KMS-11 (cell line): Measurements from ENCODE around the gene CCDC91.

Source experiments
- H2AFZ ChIP-seq: fragments of 200-600 bp; sonication (generic); 2 replicates; pipeline ENCODE4 v1.6.1; 2016; ENCODE audit warnings: antibody characterized with exemption, mixed run types, low read depth
- H3K27ac ChIP-seq: fragments of 200-600 bp; sonication (generic); 2 replicates; pipeline ENCODE4 v1.6.1; 2016; ENCODE audit warnings: mild to moderate bottlenecking, mixed run types
- H3K27me3 ChIP-seq: fragments of 200-600 bp; sonication (generic); 2 replicates; pipeline ENCODE4 v1.6.1; 2017; ENCODE audit warnings: mild to moderate bottlenecking, low read depth, mixed run types, moderate library complexity; ENCODE audit not compliant: insufficient read depth
- H3K36me3 ChIP-seq: fragments of 200-600 bp; sonication (generic); 2 replicates; pipeline ENCODE4 v1.6.1; 2017; ENCODE audit warnings: mild to moderate bottlenecking, mixed run types; ENCODE audit not compliant: insufficient read depth
- H3K4me1 ChIP-seq: fragments of 200-600 bp; sonication (generic); 2 replicates; pipeline ENCODE4 v1.6.1; 2016; ENCODE audit warnings: mild to moderate bottlenecking, low read depth, mixed run types; ENCODE audit not compliant: poor library complexity, severe bottlenecking
- H3K4me2 ChIP-seq: fragments of 200-600 bp; sonication (generic); 2 replicates; pipeline ENCODE4 v1.7.0; 2016; ENCODE audit warnings: mild to moderate bottlenecking, mixed run types
- H3K4me3 ChIP-seq: fragments of 200-600 bp; sonication (generic); IDR thresholded peaks from 2 replicates; pipeline ENCODE4 v1.6.1; 2017; ENCODE audit warnings: low read depth, low read length, mixed read lengths; ENCODE audit not compliant: insufficient read depth
- H3K79me2 ChIP-seq: fragments of 200-600 bp; sonication (generic); 2 replicates; pipeline ENCODE4 v1.6.1; 2016; ENCODE audit warnings: low read depth, mixed run types; ENCODE audit not compliant: insufficient read depth
- H3K9ac ChIP-seq: fragments of 200-600 bp; sonication (generic); 2 replicates; pipeline ENCODE4 v1.6.1; 2016; ENCODE audit warnings: mild to moderate bottlenecking, mixed run types
- H4K20me1 ChIP-seq: fragments of 200-600 bp; sonication (generic); 2 replicates; pipeline ENCODE4 v1.6.1; 2016; ENCODE audit warnings: mild to moderate bottlenecking, mixed run types; ENCODE audit not compliant: insufficient read depth
- CTCF ChIP-seq: fragments of 200-600 bp; sonication (generic); conservative IDR thresholded peaks from 2 replicates; pipeline ENCODE4 v1.6.1; 2017; ENCODE audit warnings: low read depth, mild to moderate bottlenecking, antibody characterized with exemption, low read length, moderate library complexity, mixed read lengths

Gene CCDC91

GRCh38 chr12:28552251-28552970 is 362.2 kb downstream of the CCDC91 start:
- Histone ChIP-seq H3K4me3 (no peak overlapping the region), H3K27ac (peak overlapping the region; percentile 46), H3K27me3 (no peaks in the 10 kb centered on the region), H3K4me2 (peak overlapping the region; percentile 63), H2AFZ (peak overlapping the region; percentile 43; the same call in 1 of the 2 replicates), H3K79me2 (no peaks in the 10 kb centered on the region), H3K9ac (no peak overlapping the region), H3K4me1 (peaks cover 35% of the 10 kb centered on the region), H3K36me3 (no peaks in the 10 kb centered on the region), H4K20me1 (no peaks in the 10 kb centered on the region)
- TF ChIP-seq CTCF = no peak

DNA sequence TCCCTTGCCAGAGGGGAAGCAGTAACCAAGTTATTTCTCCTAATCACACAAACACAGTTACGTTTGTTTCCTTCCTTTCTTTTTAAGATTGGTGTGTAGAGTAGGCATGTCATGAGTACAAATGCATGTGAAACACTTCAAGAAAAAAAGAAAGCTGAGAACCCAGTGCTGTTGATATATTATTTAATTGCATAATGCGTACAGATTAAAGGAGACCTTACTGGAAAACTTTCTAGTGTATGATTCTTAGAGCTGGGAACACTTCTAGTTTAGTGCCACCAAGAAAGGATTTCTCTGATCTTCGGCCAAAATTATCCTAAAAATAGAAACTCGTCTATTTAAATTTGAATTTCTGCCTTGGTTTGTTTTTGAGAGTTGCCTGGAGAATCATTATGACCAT is 365.5 kb downstream of the CCDC91 start:
- H3K79me2 ChIP-seq = no peaks in the 10 kb centered on the region
- no peaks in the 10 kb centered on the region for H4K20me1 ChIP-seq
- peaks cover 29% of the 10 kb centered on the region for H3K4me1 ChIP-seq
- H3K27ac ChIP-seq = no peak overlapping the region
- H3K4me3 ChIP-seq = no peak overlapping the region
- no peak overlapping the region for H3K9ac ChIP-seq
- H3K4me2 ChIP-seq = no peak overlapping the region
- no peaks in the 10 kb centered on the region for H3K36me3 ChIP-seq
- H3K27me3 ChIP-seq = no peaks in the 10 kb centered on the region
- TF ChIP-seq CTCF = no peak
- no peak overlapping the region for H2AFZ ChIP-seq

DNA sequence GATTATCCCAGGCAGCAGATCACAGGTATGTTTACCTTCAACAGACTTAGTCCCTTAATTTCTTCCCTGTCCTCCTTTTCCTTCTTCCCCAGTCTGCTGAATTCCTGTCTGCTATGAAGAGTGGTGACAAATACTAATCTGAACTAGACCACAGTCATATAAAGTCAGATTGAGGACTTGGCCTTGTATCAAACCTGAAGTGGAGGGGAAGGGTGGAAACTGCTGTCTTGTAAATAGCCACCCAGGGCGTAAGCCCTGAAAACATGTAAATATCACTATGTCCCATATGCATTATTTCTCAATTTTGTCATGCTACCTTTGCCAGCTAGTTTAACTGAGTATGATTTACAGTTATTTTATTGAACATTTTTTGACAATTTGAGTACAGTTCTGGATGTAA is 368.0 kb downstream of the CCDC91 start:
- no peak overlapping the region for H3K27ac ChIP-seq
- H3K9ac ChIP-seq = no peak overlapping the region
- no peak for TF ChIP-seq CTCF
- no peaks in the 10 kb centered on the region for H3K36me3 ChIP-seq
- H2AFZ ChIP-seq = no peak overlapping the region
- no peaks in the 10 kb centered on the region for H4K20me1 ChIP-seq
- H3K79me2 ChIP-seq = no peaks in the 10 kb centered on the region
- peaks cover 4% of the 10 kb centered on the region for H3K4me1 ChIP-seq
- no peaks in the 10 kb centered on the region for H3K27me3 ChIP-seq
- no peak overlapping the region for H3K4me3 ChIP-seq
- no peak overlapping the region for H3K4me2 ChIP-seq

DNA sequence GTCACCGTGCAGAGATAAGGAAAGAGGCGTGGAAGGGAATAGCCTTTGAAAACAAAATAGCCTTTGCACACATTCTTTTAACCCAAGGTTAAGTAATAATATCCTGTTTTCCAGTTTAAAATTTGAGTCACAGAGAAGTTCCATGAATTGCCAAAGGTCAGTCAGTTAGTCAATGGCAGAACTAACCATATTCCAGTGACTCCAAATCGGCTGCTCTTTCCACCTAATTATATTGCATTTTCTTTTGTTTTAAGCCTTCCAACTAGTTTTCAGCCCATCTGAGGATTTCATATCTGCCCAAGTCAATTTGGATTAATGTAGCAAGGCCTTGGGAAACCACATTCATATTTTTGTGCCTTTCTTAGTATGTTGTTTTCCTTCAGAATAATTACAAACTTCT is 373.0 kb downstream of the CCDC91 start:
- H3K4me1 ChIP-seq = no peaks in the 10 kb centered on the region
- H2AFZ ChIP-seq = no peak overlapping the region
- H3K27me3 ChIP-seq = no peaks in the 10 kb centered on the region
- no peak overlapping the region for H3K4me2 ChIP-seq
- H3K4me3 ChIP-seq = no peak overlapping the region
- no peak for TF ChIP-seq CTCF
- no peaks in the 10 kb centered on the region for H3K79me2 ChIP-seq
- H3K27ac ChIP-seq = no peak overlapping the region
- H4K20me1 ChIP-seq = no peaks in the 10 kb centered on the region
- H3K36me3 ChIP-seq = no peaks in the 10 kb centered on the region
- no peak overlapping the region for H3K9ac ChIP-seq
